Keratinocyte (primary cell): ENCODE measurements around the gene ARHGEF19. TPM values are rescaled to one million over a fixed set of nuclear protein-coding genes. Genes with fewer than 3 reads are reported as not detected.

Source experiments
- DNase-seq: peaks from one replicate; pipeline ENCODE4 v3.0.0-alpha.2; 2011; ENCODE audit warnings: low read depth, missing footprints, low spot score
- FAIRE-seq: peaks from 2 replicates; lab custom pipeline; 2011; peaks lifted over from hg19 to GRCh38; lab: Jason Lieb, UNC
- H2AFZ ChIP-seq: 2 replicates; pipeline ENCODE4 v1.6.0; 2012; ENCODE audit warnings: low read length, control low read depth, inconsistent platforms; ENCODE audit not compliant: control insufficient read depth
- H3K27ac ChIP-seq: 2 replicates; pipeline ENCODE4 v1.5.1; 2011; ENCODE audit warnings: low read length; ENCODE audit not compliant: control insufficient read depth, insufficient read depth
- H3K27me3 ChIP-seq: 3 replicates; pipeline ENCODE4 v1.6.0; 2011; ENCODE audit warnings: low read length; ENCODE audit not compliant: control insufficient read depth, insufficient read depth; ENCODE audit errors: extremely low read depth
- H3K36me3 ChIP-seq, 2 experiments: 2 replicates in 1 of 2; 3 replicates in 1 of 2; pipeline ENCODE4 v1.5.1; 2011; ENCODE audit warnings: low read length in 2 of 2, mild to moderate bottlenecking in 1 of 2; ENCODE audit not compliant: control insufficient read depth in 2 of 2, insufficient read depth in 2 of 2; ENCODE audit errors: extremely low read depth in 1 of 2
- H3K4me1 ChIP-seq: 3 replicates; pipeline ENCODE4 v1.5.1; 2011; ENCODE audit warnings: low read length; ENCODE audit not compliant: control insufficient read depth, insufficient read depth; ENCODE audit errors: extremely low read depth
- H3K4me2 ChIP-seq: 3 replicates; pipeline ENCODE4 v1.6.0; 2011; ENCODE audit warnings: low read depth, low read length; ENCODE audit not compliant: control insufficient read depth, insufficient read depth; ENCODE audit errors: extremely low read depth
- H3K4me3 ChIP-seq, 3 experiments: fragments of 200-600 bp in 1 of 3; sonication (generic) in 1 of 3; 2 replicates in 2 of 3; 3 replicates in 1 of 3; pipeline ENCODE4 v1.5.1; 2011 to 2016; ENCODE audit warnings: low read length in 3 of 3, mild to moderate bottlenecking in 3 of 3, control low read depth in 2 of 3, inconsistent platforms in 1 of 3, low read depth in 1 of 3, mixed read lengths in 1 of 3, mixed run types in 1 of 3, moderate library complexity in 1 of 3; ENCODE audit not compliant: control insufficient read depth in 2 of 3, insufficient read depth in 2 of 3; ENCODE audit errors: extremely low read depth in 1 of 3
- H3K79me2 ChIP-seq: 2 replicates; pipeline ENCODE4 v1.6.0; 2012; ENCODE audit warnings: low read length; ENCODE audit not compliant: control insufficient read depth, insufficient read depth
- H3K9ac ChIP-seq: 3 replicates; pipeline ENCODE4 v1.6.0; 2011; ENCODE audit warnings: low read length; ENCODE audit not compliant: control insufficient read depth, insufficient read depth; ENCODE audit errors: extremely low read depth
- H3K9me1 ChIP-seq: 3 replicates; pipeline ENCODE4 v1.6.0; 2011; ENCODE audit warnings: low read length; ENCODE audit not compliant: control insufficient read depth, insufficient read depth; ENCODE audit errors: extremely low read depth
- H3K9me3 ChIP-seq: 2 replicates; pipeline ENCODE4 v1.5.1; 2012; ENCODE audit warnings: low read depth, low read length; ENCODE audit not compliant: control insufficient read depth
- H4K20me1 ChIP-seq: 3 replicates; pipeline ENCODE4 v1.6.0; 2011; ENCODE audit warnings: low read length; ENCODE audit not compliant: control insufficient read depth, insufficient read depth; ENCODE audit errors: extremely low read depth
- EZH2 ChIP-seq: IDR thresholded peaks from one replicate; pipeline ENCODE4 v1.6.1; 2012; ENCODE audit warnings: inconsistent platforms, mild to moderate bottlenecking, low read length, moderate library complexity
- dilution Hi-C: fragments of 300-500 bp; cut with MboI; formaldehyde crosslinking; loops from one replicate; pipeline ENCODE4 v1.7.0; 2020; ENCODE audit warnings: low sequenced_read_pairs; ENCODE audit not compliant: extremely low pct_ligation_motif_present
- polyA plus RNA-seq, 5 experiments: library from polyadenylated mRNA; depleted of rRNA in 3 of 5; stranded (reverse) in 3 of 5; stranded (forward) in 1 of 5; unstranded in 1 of 5; fragments of >200 nt; gene quantifications; 1 replicate in 1 of 5; 2 replicates in 3 of 5; 3 replicates in 1 of 5; pipeline versions ENCODE4 v1.2.1 to v1.2.3, GENCODE V29; 2011 to 2012; ENCODE audit warnings: missing spikeins in 2 of 5, low read depth in 1 of 5, low replicate concordance in 1 of 5
- TF ChIP-seq, protein P1 (sequence below), 3 experiments: IDR thresholded peaks in 1 of 3; conservative IDR thresholded peaks in 1 of 3; optimal IDR thresholded peaks in 1 of 3; 2 replicates in 2 of 3; 3 replicates in 1 of 3; pipeline versions ENCODE3 to v1.5.1; 2011; ENCODE audit warnings: low read length in 3 of 3, mild to moderate bottlenecking in 3 of 3, moderate library complexity in 2 of 3, control low read depth in 1 of 3, inconsistent platforms in 1 of 3; ENCODE audit not compliant: insufficient read depth in 2 of 3; ENCODE audit errors: extremely low read depth in 1 of 3

The ARHGEF19 gene
- polyA plus RNA-seq, 1 donor (not counting 4 experiments of a cell fraction or from before 2014, with no cell fraction given): 5.0 TPM

DNA sequence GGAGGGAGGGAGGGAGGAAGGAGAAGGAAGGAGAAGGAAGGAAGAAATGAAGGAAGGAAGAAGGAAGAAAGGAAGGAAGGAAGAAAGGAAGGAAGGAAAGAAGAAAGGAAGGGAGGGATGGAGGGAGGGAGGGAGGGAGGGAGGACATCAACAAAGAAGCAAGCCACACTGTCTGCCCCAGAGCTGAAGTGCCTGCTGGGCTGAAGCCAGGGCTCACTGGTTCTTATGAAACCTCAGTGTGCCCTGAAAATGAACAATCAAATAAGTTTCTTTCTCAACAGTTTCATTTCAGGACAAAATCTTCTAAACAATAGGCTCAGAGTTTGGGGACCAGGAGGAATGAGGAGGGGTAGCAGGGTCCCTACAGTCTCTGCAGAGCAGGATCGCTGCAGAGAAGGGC is 21.1 kb downstream of the ARHGEF19 start:
- Histone ChIP-seq H3K4me1 (peaks cover 38% of the 10 kb centered on the region), H3K9me3 (no peaks in the 10 kb centered on the region), H3K27me3 (no peaks in the 10 kb centered on the region), H3K4me2 (no peak overlapping the region), H3K9ac (no peak overlapping the region), H3K9me1 (no peaks in the 10 kb centered on the region), H3K36me3 (no peaks in the 10 kb centered on the region), H3K4me3 (no peak overlapping the region), H3K27ac (no peak overlapping the region), H3K79me2 (no peaks in the 10 kb centered on the region), H2AFZ (no peak overlapping the region), H4K20me1 (no peaks in the 10 kb centered on the region)
- TF ChIP-seq, protein P1, sequence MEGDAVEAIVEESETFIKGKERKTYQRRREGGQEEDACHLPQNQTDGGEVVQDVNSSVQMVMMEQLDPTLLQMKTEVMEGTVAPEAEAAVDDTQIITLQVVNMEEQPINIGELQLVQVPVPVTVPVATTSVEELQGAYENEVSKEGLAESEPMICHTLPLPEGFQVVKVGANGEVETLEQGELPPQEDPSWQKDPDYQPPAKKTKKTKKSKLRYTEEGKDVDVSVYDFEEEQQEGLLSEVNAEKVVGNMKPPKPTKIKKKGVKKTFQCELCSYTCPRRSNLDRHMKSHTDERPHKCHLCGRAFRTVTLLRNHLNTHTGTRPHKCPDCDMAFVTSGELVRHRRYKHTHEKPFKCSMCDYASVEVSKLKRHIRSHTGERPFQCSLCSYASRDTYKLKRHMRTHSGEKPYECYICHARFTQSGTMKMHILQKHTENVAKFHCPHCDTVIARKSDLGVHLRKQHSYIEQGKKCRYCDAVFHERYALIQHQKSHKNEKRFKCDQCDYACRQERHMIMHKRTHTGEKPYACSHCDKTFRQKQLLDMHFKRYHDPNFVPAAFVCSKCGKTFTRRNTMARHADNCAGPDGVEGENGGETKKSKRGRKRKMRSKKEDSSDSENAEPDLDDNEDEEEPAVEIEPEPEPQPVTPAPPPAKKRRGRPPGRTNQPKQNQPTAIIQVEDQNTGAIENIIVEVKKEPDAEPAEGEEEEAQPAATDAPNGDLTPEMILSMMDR (optimal IDR thresholded peaks at IDR 0.05 in 1 of 3, IDR thresholded peaks at IDR 0.05 in 1 of 3, conservative IDR thresholded peaks at IDR 0.05 in 1 of 3; ENCODE audit: extremely low read depth in 1 of 3, insufficient read depth in 2 of 3, low read length in 3 of 3): no peak
- no peak for TF ChIP-seq EZH2
- no peak for DNase-seq
- FAIRE-seq: no peak
- dilution Hi-C loops: no loop called here

DNA sequence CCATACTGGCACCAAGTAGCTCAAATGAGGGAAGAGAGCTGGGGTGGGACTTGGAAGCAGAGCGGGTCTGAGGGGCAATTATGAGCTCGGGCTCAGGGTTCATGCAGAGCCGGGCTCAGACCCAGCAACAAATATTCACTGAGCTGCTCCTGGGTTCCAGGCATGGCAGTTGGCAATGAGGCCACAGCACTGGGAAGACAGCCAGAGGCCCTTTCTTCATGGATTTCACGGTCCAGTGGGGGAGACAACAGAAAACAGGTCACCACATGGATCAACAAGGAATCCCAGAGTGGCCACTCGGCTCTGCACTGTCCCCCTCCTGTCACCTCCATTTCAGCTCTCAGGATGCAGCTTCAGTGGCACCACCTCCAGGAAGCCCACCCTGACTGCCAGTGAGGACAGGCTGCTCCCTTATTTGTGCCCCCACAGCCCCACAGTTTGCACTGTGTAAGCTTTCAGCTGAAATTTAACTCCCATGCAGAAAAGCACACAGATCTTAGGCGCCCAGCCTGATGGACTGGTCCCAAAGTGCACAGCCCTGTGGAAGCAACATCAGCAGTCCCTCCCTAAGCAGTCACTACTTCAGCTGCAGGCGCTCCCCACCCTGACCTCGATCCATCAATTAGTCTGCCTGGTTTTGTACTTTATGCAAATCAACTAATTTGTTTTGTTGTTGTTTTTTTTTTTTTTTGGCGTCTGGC is 22.4 kb downstream of the ARHGEF19 start:
- Histone ChIP-seq H3K4me1 (peaks cover 39% of the 10 kb centered on the region), H3K4me3 (no peak overlapping the region), H3K27ac (no peak overlapping the region), H3K9me1 (no peaks in the 10 kb centered on the region), H3K9ac (no peak overlapping the region), H2AFZ (no peak overlapping the region), H3K79me2 (no peaks in the 10 kb centered on the region), H3K27me3 (no peaks in the 10 kb centered on the region), H3K36me3 (no peaks in the 10 kb centered on the region), H4K20me1 (no peaks in the 10 kb centered on the region), H3K9me3 (no peaks in the 10 kb centered on the region), H3K4me2 (no peak overlapping the region)
- FAIRE-seq (no peak), DNase-seq (no peak)
- TF ChIP-seq EZH2: no peak
- TF ChIP-seq, protein P1 (optimal IDR thresholded peaks at IDR 0.05 in 1 of 3, IDR thresholded peaks at IDR 0.05 in 1 of 3, conservative IDR thresholded peaks at IDR 0.05 in 1 of 3; ENCODE audit: extremely low read depth in 1 of 3, insufficient read depth in 2 of 3, low read length in 3 of 3): no peak
- dilution Hi-C loops: no loop called here
